ENCODE measurements around the gene EXOSC2.

The EXOSC2 gene

GRCh38 chr9:130663977-130664250, 29.7 kb upstream of the EXOSC2 start:
- H3K4me1 ChIP-seq (ENCODE audit: low read length) = no peaks in the 10 kb centered on the region
- H3K4me3 ChIP-seq (ENCODE audit: low read length) = no peak overlapping the region
- no peak overlapping the region for H3K4me2 ChIP-seq (ENCODE audit: low read depth, low read length)
- H4K20me1 ChIP-seq (ENCODE audit: insufficient read depth, low read length) = no peaks in the 10 kb centered on the region
- no peak overlapping the region for H2AFZ ChIP-seq (ENCODE audit: low read length)
- H3F3A ChIP-seq (ENCODE audit: insufficient read depth, low read length) = no peaks in the 10 kb centered on the region
- no peak overlapping the region for H3K9ac ChIP-seq (ENCODE audit: low read length)
- H3K27ac ChIP-seq (ENCODE audit: low read length) = no peak overlapping the region
- TF ChIP-seq EZH2phosphoT487 (IDR thresholded peaks at IDR 0.05; ENCODE audit: low read length) (no peak), EZH2 (optimal IDR thresholded peaks at IDR 0.05; ENCODE audit: low read depth, low read length) (no peak), CTCF (IDR thresholded peaks at IDR 0.05; ENCODE audit: low read length) (no peak)
- no peaks in the 10 kb centered on the region for H3K9me3 ChIP-seq (replicated peaks; ENCODE audit: insufficient read depth, low read length)
- peaks cover 96% of the 10 kb centered on the region for H3K27me3 ChIP-seq (replicated peaks; ENCODE audit: insufficient read depth, low read length)
- H3K79me2 ChIP-seq (ENCODE audit: low read length) = no peaks in the 10 kb centered on the region
- DNase-seq = no peak
- H3K36me3 ChIP-seq (replicated peaks; ENCODE audit: insufficient read depth, low read length) = no peaks in the 10 kb centered on the region
- H3K9me2 ChIP-seq (replicated peaks; ENCODE audit: insufficient read depth, low read length) = no peaks in the 10 kb centered on the region

- no peak within 1 kb of the TSS for H3K4me3 ChIP-seq (ENCODE audit: low read length)
- peaks cover 91% of the 10 kb centered on the region for H3K27me3 ChIP-seq (replicated peaks; ENCODE audit: insufficient read depth, low read length)
- H3K4me1 ChIP-seq (ENCODE audit: low read length) = no peaks in the 10 kb centered on the region
- no peaks in the 10 kb centered on the region for H3F3A ChIP-seq (ENCODE audit: insufficient read depth, low read length)
- no peak within 1 kb of the TSS for H3K4me2 ChIP-seq (ENCODE audit: low read depth, low read length)
- no peaks in the 10 kb centered on the region for H3K36me3 ChIP-seq (replicated peaks; ENCODE audit: insufficient read depth, low read length)
- no peaks in the 10 kb centered on the region for H3K9me2 ChIP-seq (replicated peaks; ENCODE audit: insufficient read depth, low read length)
- H3K9me3 ChIP-seq (replicated peaks; ENCODE audit: insufficient read depth, low read length) = no peaks in the 10 kb centered on the region
- H3K27ac ChIP-seq (ENCODE audit: low read length) = no peak within 1 kb of the TSS
- TF ChIP-seq EZH2phosphoT487 (IDR thresholded peaks at IDR 0.05; ENCODE audit: low read length) (no peak), EZH2 (optimal IDR thresholded peaks at IDR 0.05; ENCODE audit: low read depth, low read length) (peak; percentile 84)
- H2AFZ ChIP-seq (ENCODE audit: low read length) = no peak within 1 kb of the TSS
- no peaks in the 10 kb centered on the region for H3K79me2 ChIP-seq (ENCODE audit: low read length)
- H3K9ac ChIP-seq (ENCODE audit: low read length) = no peak within 1 kb of the TSS
- no peak for DNase-seq
- no peaks in the 10 kb centered on the region for H4K20me1 ChIP-seq (ENCODE audit: insufficient read depth, low read length)
These were observed 29.1 kb upstream of the EXOSC2 start, which contains the start of gene PRDM12 for GRCh38 chr9:130664251-130665028. PRDM12 (plus strand) TSS chr9:130664594; CDS start chr9:130664654, 60 bp downstream.

GRCh38 chr9:130665029-130665430, 28.6 kb upstream of the EXOSC2 start:
- H2AFZ ChIP-seq (ENCODE audit: low read length) = no peak overlapping the region
- H3K4me3 ChIP-seq (ENCODE audit: low read length) = no peak overlapping the region
- peaks cover 86% of the 10 kb centered on the region for H3K27me3 ChIP-seq (replicated peaks; ENCODE audit: insufficient read depth, low read length)
- H3K9me2 ChIP-seq (replicated peaks; ENCODE audit: insufficient read depth, low read length) = no peaks in the 10 kb centered on the region
- TF ChIP-seq CTCF (IDR thresholded peaks at IDR 0.05; ENCODE audit: low read length) (no peak), EZH2 (optimal IDR thresholded peaks at IDR 0.05; ENCODE audit: low read depth, low read length) (no peak), EZH2phosphoT487 (IDR thresholded peaks at IDR 0.05; ENCODE audit: low read length) (no peak)
- no peaks in the 10 kb centered on the region for H3K9me3 ChIP-seq (replicated peaks; ENCODE audit: insufficient read depth, low read length)
- no peaks in the 10 kb centered on the region for H3K36me3 ChIP-seq (replicated peaks; ENCODE audit: insufficient read depth, low read length)
- no peaks in the 10 kb centered on the region for H3K4me1 ChIP-seq (ENCODE audit: low read length)
- H3K9ac ChIP-seq (ENCODE audit: low read length) = no peak overlapping the region
- H3K4me2 ChIP-seq (ENCODE audit: low read depth, low read length) = no peak overlapping the region
- H4K20me1 ChIP-seq (ENCODE audit: insufficient read depth, low read length) = no peaks in the 10 kb centered on the region
- H3K79me2 ChIP-seq (ENCODE audit: low read length) = no peaks in the 10 kb centered on the region
- H3K27ac ChIP-seq (ENCODE audit: low read length) = no peak overlapping the region
- DNase-seq = no peak
- no peaks in the 10 kb centered on the region for H3F3A ChIP-seq (ENCODE audit: insufficient read depth, low read length)

Measured in MM.1S (cell line).